ENCODE results near the gene CR1. TPM values are rescaled to one million over a fixed set of nuclear protein-coding genes. Genes with fewer than 3 reads are reported as not detected.

The CR1 gene
- total RNA-seq, 4 donors from 2014 or later: 0.92 to 12.1 (median 2.6) TPM

DNA sequence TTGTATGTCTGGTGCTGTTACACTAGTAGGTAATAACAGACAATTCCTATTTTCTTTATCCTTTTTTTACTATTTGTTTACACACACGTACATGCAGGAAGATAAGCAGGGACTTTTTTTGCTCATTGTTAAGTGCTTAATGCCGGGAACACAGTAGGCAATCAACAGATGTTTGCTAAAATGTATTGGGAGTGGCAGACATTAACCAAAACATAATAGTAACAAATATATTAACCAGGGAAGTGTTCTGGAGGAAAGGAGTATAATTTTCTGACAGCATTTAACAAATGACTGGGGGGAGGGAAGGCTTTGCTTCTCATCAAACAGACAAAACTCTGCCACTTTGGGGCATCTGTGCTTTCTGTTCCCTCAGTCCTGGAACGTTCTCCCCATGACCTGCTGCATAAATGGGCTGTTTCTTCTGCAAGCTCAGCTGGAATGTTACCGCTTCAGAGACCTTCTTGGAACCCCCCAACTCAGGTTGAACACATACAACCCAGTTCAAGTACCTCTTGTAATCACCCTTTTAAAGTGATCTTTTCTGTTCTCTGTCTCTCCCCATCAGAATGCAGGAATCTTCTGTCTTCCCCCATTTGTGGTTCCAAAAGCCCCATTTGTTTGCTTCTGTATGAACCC lies 151.1 kb downstream of the CR1 start:
- Histone ChIP-seq H3K27me3 (no peaks in the 10 kb centered on the region), H3K9me3 (no peaks in the 10 kb centered on the region), H3K36me3 (no peaks in the 10 kb centered on the region), H3K4me3 (no peak overlapping the region), H3K27ac (replicated peaks in 1 of 4) (no peak overlapping the region), H3K4me1 (peaks cover 8 to 17% (median 16%) of the 10 kb centered on the region in 4 donors)
- DNase-seq (ENCODE audit: extremely low spot score): peak; percentile 29
- TF ChIP-seq EP300 (IDR thresholded peaks at IDR 0.05): no peak
- no peak for TF ChIP-seq POLR2A (IDR thresholded peaks at IDR 0.05; ENCODE audit: low read depth)
- TF ChIP-seq CTCF (IDR thresholded peaks at IDR 0.05): no peak
- no peak for TF ChIP-seq POLR2AphosphoS5 (IDR thresholded peaks at IDR 0.05)
- intact Hi-C loops (cut with DNase I): no loop called here
- 71% methylated on average over 4 of the region's 4 CpGs for WGBS

- no peaks in the 10 kb centered on the region for H3K36me3 ChIP-seq
- TF ChIP-seq POLR2AphosphoS5 (IDR thresholded peaks at IDR 0.05): no peak
- no peaks in the 10 kb centered on the region for H3K27me3 ChIP-seq
- H3K9me3 ChIP-seq: no peaks in the 10 kb centered on the region
- intact Hi-C loops (cut with DNase I): no loop called here
- 53% methylated on average over 4 of the region's 4 CpGs for WGBS
- H3K27ac ChIP-seq (replicated peaks in 1 of 4): no peak overlapping the region
- H3K4me3 ChIP-seq: no peak overlapping the region
- DNase-seq (ENCODE audit: extremely low spot score): peak; percentile 21
- H3K4me1 ChIP-seq: peaks cover 8 to 17% (median 16%) of the 10 kb centered on the region in 4 donors
These were observed 151.8 kb downstream of the CR1 start for GRCh38 chr1:207647671-207648333.

GRCh38 chr1:207648334-207649209 lies 152.6 kb downstream of the CR1 start:
- no peaks in the 10 kb centered on the region for H3K27me3 ChIP-seq
- DNase-seq (ENCODE audit: extremely low spot score): no peak
- 72% methylated on average over 5 of the region's 5 CpGs for WGBS
- no peak overlapping the region for H3K27ac ChIP-seq (replicated peaks in 1 of 4)
- intact Hi-C loops (cut with DNase I): no loop called here
- peaks cover 8 to 17% (median 16%) of the 10 kb centered on the region in 4 donors for H3K4me1 ChIP-seq
- no peaks in the 10 kb centered on the region for H3K9me3 ChIP-seq
- TF ChIP-seq POLR2A (IDR thresholded peaks at IDR 0.05; ENCODE audit: low read depth) (no peak), CTCF (IDR thresholded peaks at IDR 0.05) (no peak), POLR2AphosphoS5 (IDR thresholded peaks at IDR 0.05) (no peak), EP300 (IDR thresholded peaks at IDR 0.05) (no peak)
- H3K4me3 ChIP-seq: no peak overlapping the region
- H3K36me3 ChIP-seq: no peaks in the 10 kb centered on the region

- no peak overlapping the region for H3K27ac ChIP-seq (replicated peaks in 1 of 4)
- WGBS: 50% methylated on average over 5 of the region's 5 CpGs
- no peak for TF ChIP-seq POLR2AphosphoS5 (IDR thresholded peaks at IDR 0.05)
- no peak for TF ChIP-seq POLR2A (IDR thresholded peaks at IDR 0.05; ENCODE audit: low read depth)
- TF ChIP-seq EP300 (IDR thresholded peaks at IDR 0.05): no peak
- no peak for TF ChIP-seq CTCF (IDR thresholded peaks at IDR 0.05)
- H3K36me3 ChIP-seq: no peaks in the 10 kb centered on the region
- H3K27me3 ChIP-seq: no peaks in the 10 kb centered on the region
- H3K4me1 ChIP-seq: peaks cover 8 to 14% (median 13%) of the 10 kb centered on the region in 4 donors
- intact Hi-C loops (cut with DNase I): no loop called here
- no peaks in the 10 kb centered on the region for H3K9me3 ChIP-seq
- DNase-seq (ENCODE audit: extremely low spot score): no peak
- H3K4me3 ChIP-seq: no peak overlapping the region
These were observed 153.3 kb downstream of the CR1 start for GRCh38 chr1:207649210-207649753.

Data from esophagus muscularis mucosa (tissue), 4 donors.